GM10266 (cell line): ENCODE measurements around the gene TRPV6.

Source experiments
- DNase-seq: peaks from one replicate; pipeline ENCODE4 v3.0.0; 2012; ENCODE audit errors: extremely low spot score
- CTCF ChIP-seq: IDR thresholded peaks from 2 replicates; pipeline ENCODE4 v1.5.1; 2012; ENCODE audit warnings: mild to moderate bottlenecking, low read depth; ENCODE audit not compliant: control insufficient read depth, insufficient read depth; ENCODE audit errors: missing control alignments

Gene TRPV6

GRCh38 chr7:142873281-142873784 lies 12.2 kb downstream of the TRPV6 start:
- peak; percentile 58 for DNase-seq
- peak; percentile 60 for TF ChIP-seq CTCF

GRCh38 chr7:142872106-142872675 lies 13.4 kb downstream of the TRPV6 start:
- DNase-seq = no peak
- TF ChIP-seq CTCF = no peak

- no peak for TF ChIP-seq CTCF
- no peak for DNase-seq
Measured at GRCh38 chr7:142871260-142872105, 14.1 kb downstream of the TRPV6 start.

GRCh38 chr7:142870566-142871259 lies 14.8 kb downstream of the TRPV6 start:
- DNase-seq = no peak
- no peak for TF ChIP-seq CTCF

GRCh38 chr7:142870147-142870559 lies 15.4 kb downstream of the TRPV6 start:
- no peak for TF ChIP-seq CTCF
- no peak for DNase-seq

GRCh38 chr7:142869434-142869833 lies 16.1 kb downstream of the TRPV6 start:
- no peak for TF ChIP-seq CTCF
- DNase-seq = no peak
